H9 (cell line): ENCODE results near the gene ADAMTSL2. TPM values are rescaled to one million over a fixed set of nuclear protein-coding genes. Genes with fewer than 3 reads are reported as not detected.

Experiments
- DNase-seq: peaks from one replicate; pipeline ENCODE4 v3.0.0-alpha.2; 2017
- H2AFZ ChIP-seq: one replicate; pipeline ENCODE4 v1.6.1; 2013; ENCODE audit warnings: mild to moderate bottlenecking, low read length, control low read depth, moderate library complexity
- H2AK5ac ChIP-seq: 2 replicates; pipeline ENCODE4 v1.6.1; 2013; ENCODE audit warnings: low read length, control low read depth, mixed read lengths; ENCODE audit not compliant: insufficient read length
- H2BK120ac ChIP-seq: one replicate; pipeline ENCODE4 v1.6.1; 2013; ENCODE audit warnings: low read depth, mild to moderate bottlenecking, low read length, control low read depth, inconsistent platforms; ENCODE audit not compliant: poor library complexity, severe bottlenecking
- H2BK12ac ChIP-seq: 2 replicates; pipeline ENCODE4 v1.6.1; 2013; ENCODE audit warnings: low read length, control low read depth, mixed read lengths, low read depth; ENCODE audit not compliant: insufficient read length
- H2BK15ac ChIP-seq: 2 replicates; pipeline ENCODE4 v1.6.1; 2013; ENCODE audit warnings: low read depth, low read length, control low read depth
- H2BK20ac ChIP-seq: one replicate; pipeline ENCODE4 v1.6.1; 2013; ENCODE audit warnings: low read depth, mild to moderate bottlenecking, low read length, control low read depth, inconsistent platforms; ENCODE audit not compliant: poor library complexity, severe bottlenecking
- H2BK5ac ChIP-seq: 2 replicates; pipeline ENCODE4 v1.6.1; 2013; ENCODE audit warnings: low read length, control low read depth, mixed read lengths; ENCODE audit not compliant: insufficient read length
- H3K14ac ChIP-seq: 2 replicates; pipeline ENCODE4 v1.6.1; 2013; ENCODE audit warnings: low read length, control low read depth; ENCODE audit not compliant: insufficient read depth
- H3K18ac ChIP-seq: 2 replicates; pipeline ENCODE4 v1.6.1; 2013; ENCODE audit warnings: low read depth, mild to moderate bottlenecking, mixed read lengths, low read length, control low read depth; ENCODE audit not compliant: insufficient read length
- H3K23ac ChIP-seq: 2 replicates; pipeline ENCODE4 v1.6.1; 2013; ENCODE audit warnings: low read length, control low read depth, mixed read lengths, low read depth; ENCODE audit not compliant: insufficient read length
- H3K23me2 ChIP-seq: 2 replicates; pipeline ENCODE4 v1.6.1; 2013; ENCODE audit warnings: low read depth, mild to moderate bottlenecking, mixed read lengths, low read length, control low read depth; ENCODE audit not compliant: insufficient read length, poor library complexity, severe bottlenecking
- H3K27ac ChIP-seq: 2 replicates; pipeline ENCODE4 v1.5.1; 2013; ENCODE audit warnings: low read length, control low read depth, mixed read lengths, low read depth; ENCODE audit not compliant: insufficient read length
- H3K27me3 ChIP-seq: 2 replicates; pipeline ENCODE4 v1.6.1; 2013; ENCODE audit warnings: low read length, control low read depth, inconsistent platforms; ENCODE audit not compliant: insufficient read depth
- H3K4ac ChIP-seq: 2 replicates; pipeline ENCODE4 v1.6.1; 2013; ENCODE audit warnings: low read depth, mild to moderate bottlenecking, control low read depth, inconsistent platforms, low read length, moderate library complexity
- H3K4me1 ChIP-seq: 2 replicates; pipeline ENCODE4 v1.6.1; 2013; ENCODE audit warnings: low read length, control low read depth, inconsistent platforms; ENCODE audit not compliant: insufficient read depth
- H3K4me2 ChIP-seq: 2 replicates; pipeline ENCODE4 v1.6.1; 2013; ENCODE audit warnings: low read length, control low read depth, mixed read lengths; ENCODE audit not compliant: insufficient read length, insufficient read depth
- H3K56ac ChIP-seq: 2 replicates; pipeline ENCODE4 v1.6.1; 2013; ENCODE audit warnings: low read depth, mild to moderate bottlenecking, mixed read lengths, low read length, control low read depth; ENCODE audit not compliant: insufficient read length
- H3K79me1 ChIP-seq: 2 replicates; pipeline ENCODE4 v1.6.1; 2013; ENCODE audit warnings: low read depth, mild to moderate bottlenecking, moderate library complexity, low read length, control low read depth, inconsistent platforms; ENCODE audit not compliant: insufficient read depth, poor library complexity, severe bottlenecking
- H3K79me2 ChIP-seq: 2 replicates; pipeline ENCODE4 v1.6.1; 2013; ENCODE audit warnings: low read length, control low read depth, inconsistent platforms; ENCODE audit not compliant: insufficient read depth
- H3K9ac ChIP-seq: 2 replicates; pipeline ENCODE4 v1.6.1; 2013; ENCODE audit warnings: low read length, control low read depth, mixed read lengths; ENCODE audit not compliant: insufficient read length; ENCODE audit errors: extremely low read depth
- H3K9me3 ChIP-seq: one replicate; pipeline ENCODE4 v1.6.1; 2013; ENCODE audit warnings: low read depth, low read length, inconsistent platforms; ENCODE audit not compliant: control insufficient read depth
- H3T11ph ChIP-seq: one replicate; pipeline ENCODE4 v1.6.1; 2013; ENCODE audit warnings: mild to moderate bottlenecking, low read length, control low read depth, inconsistent platforms
- H4K20me1 ChIP-seq: one replicate; pipeline ENCODE4 v1.6.1; 2013; ENCODE audit not compliant: control insufficient read depth, insufficient read length, insufficient read depth
- H4K5ac ChIP-seq: 2 replicates; pipeline ENCODE4 v1.6.1; 2013; ENCODE audit warnings: low read depth, mild to moderate bottlenecking, mixed read lengths, low read length, control low read depth; ENCODE audit not compliant: insufficient read length
- H4K8ac ChIP-seq: replicated peaks from 2 replicates; pipeline ENCODE4 v1.6.1; 2013; ENCODE audit warnings: low read length, control low read depth, mixed read lengths, low read depth; ENCODE audit not compliant: insufficient read length
- H4K91ac ChIP-seq: 2 replicates; pipeline ENCODE4 v1.6.1; 2013; ENCODE audit warnings: low read depth, mild to moderate bottlenecking, moderate library complexity, mixed read lengths, low read length, control low read depth; ENCODE audit not compliant: insufficient read length
- H3K27ac Mint-ChIP-seq, 3 experiments: 2 replicates in 2 of 3; 3 replicates in 1 of 3; pipeline ENCODE4 v1.8.0; 2020 to 2021; ENCODE audit warnings: mixed read lengths in 3 of 3, mild to moderate bottlenecking in 1 of 3, moderate library complexity in 1 of 3
- H3K27me3 Mint-ChIP-seq: 2 replicates; pipeline ENCODE4 v1.8.0; 2021; ENCODE audit warnings: low read depth, mild to moderate bottlenecking, moderate library complexity, mixed read lengths
- H3K36me3 Mint-ChIP-seq, 3 experiments: 2 replicates in 2 of 3; 3 replicates in 1 of 3; pipeline ENCODE4 v1.8.0; 2020 to 2021; ENCODE audit warnings: low read depth in 3 of 3, mixed read lengths in 3 of 3; ENCODE audit not compliant: insufficient read depth in 1 of 3
- H3K4me1 Mint-ChIP-seq, 2 experiments: 2 replicates each; pipeline ENCODE4 v1.8.0; 2020; ENCODE audit warnings: mixed read lengths in 2 of 2
- H3K4me3 Mint-ChIP-seq, 2 experiments: 2 replicates in 1 of 2; 3 replicates in 1 of 2; pipeline ENCODE4 v1.8.0; 2020 to 2021; ENCODE audit warnings: mild to moderate bottlenecking in 2 of 2, mixed read lengths in 2 of 2, moderate library complexity in 1 of 2
- H3K9me3 Mint-ChIP-seq, 2 experiments: 2 replicates in 1 of 2; 3 replicates in 1 of 2; pipeline ENCODE4 v1.8.0; 2020; ENCODE audit warnings: mild to moderate bottlenecking in 2 of 2, mixed read lengths in 2 of 2, moderate library complexity in 1 of 2
- WGBS: extraction: QIAGEN DNeasy Blood & Tissue Kit; methylation state at CpG from one replicate; pipeline ENCODE4 v1.1.7; 2013; ENCODE audit warnings: missing lambda C conversion rate, low lambda C conversion rate, mixed read lengths; ENCODE audit not compliant: insufficient read length; ENCODE audit errors: extremely low coverage; 5-methylcytosine and 5-hydroxymethylcytosine counted together
- total RNA-seq: library from RNA; stranded (reverse); gene quantifications from 2 replicates; pipeline ENCODE4 v1.2.1, GENCODE V29; 2021
- TF ChIP-seq, protein P1 (sequence below): fragments of 200-600 bp; sonication (generic); conservative IDR thresholded peaks from 3 replicates; pipeline ENCODE4 v1.8.0; 2021; ENCODE audit warnings: antibody characterized with exemption, mild to moderate bottlenecking

ADAMTSL2 gene
- total RNA-seq, 1 experiment from 2014 or later, result 0.61 TPM

DNA sequence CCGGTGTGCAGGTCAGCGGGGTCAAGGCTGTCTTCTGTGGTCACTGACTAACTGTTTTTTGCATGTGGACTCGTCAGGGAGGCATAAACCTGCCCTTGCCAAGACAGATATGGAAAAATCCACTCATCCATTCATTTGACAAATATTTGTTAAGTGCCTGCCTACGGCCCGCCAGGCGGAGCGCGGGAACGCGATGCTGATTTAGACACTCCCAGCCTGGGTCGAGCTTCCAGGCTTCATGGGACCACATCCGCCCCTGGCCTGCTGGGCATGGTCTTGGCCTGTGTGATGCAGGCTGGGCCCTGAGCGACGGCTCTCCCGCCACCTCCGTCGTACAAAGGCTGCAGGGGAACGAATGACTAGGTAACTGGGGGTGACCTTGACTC is 27.9 kb upstream of the ADAMTSL2 start:
- no peak overlapping the region for H2BK20ac ChIP-seq
- no peaks in the 10 kb centered on the region for H3K9me3 ChIP-seq
- H3K56ac ChIP-seq, result no peak overlapping the region
- H3K4me1 Mint-ChIP-seq, result peaks cover 8 to 11% of the 10 kb centered on the region in 2 experiments
- H2AFZ ChIP-seq, result no peak overlapping the region
- no peaks in the 10 kb centered on the region for H3K79me1 ChIP-seq
- H3K4me2 ChIP-seq, result no peak overlapping the region
- no peak overlapping the region for H3K27ac Mint-ChIP-seq
- no peak overlapping the region for H3K9ac ChIP-seq
- H3K4me1 ChIP-seq, result peaks cover 2% of the 10 kb centered on the region; the same call in 1 of the 2 replicates
- H3K4me3 Mint-ChIP-seq, result no peak overlapping the region
- no peak overlapping the region for H2BK15ac ChIP-seq
- H3K36me3 Mint-ChIP-seq, result peaks cover 0 to 9% (median 2%) of the 10 kb centered on the region in 3 experiments; a peak in 4 of 7 replicates
- H3K14ac ChIP-seq, result no peak overlapping the region
- no peak overlapping the region for H2BK5ac ChIP-seq
- H4K8ac ChIP-seq, result no peak overlapping the region
- H4K5ac ChIP-seq, result no peak overlapping the region
- H3T11ph ChIP-seq, result no peak overlapping the region
- no peak overlapping the region for H3K27ac ChIP-seq
- no peaks in the 10 kb centered on the region for H3K27me3 ChIP-seq
- no peak overlapping the region for H2BK12ac ChIP-seq
- DNase-seq, result no peak
- peaks cover 9 to 11% of the 10 kb centered on the region in 2 experiments for H3K9me3 Mint-ChIP-seq
- whole genome bisulfite sequencing, result no CpG with 5 or more reads among the region's 18 CpGs
- H4K20me1 ChIP-seq, result peaks cover 3% of the 10 kb centered on the region
- no peak overlapping the region for H3K4ac ChIP-seq
- no peaks in the 10 kb centered on the region for H3K79me2 ChIP-seq
- no peak overlapping the region for H2BK120ac ChIP-seq
- no peaks in the 10 kb centered on the region for H3K23me2 ChIP-seq
- H3K18ac ChIP-seq, result no peak overlapping the region
- TF ChIP-seq, protein P1, sequence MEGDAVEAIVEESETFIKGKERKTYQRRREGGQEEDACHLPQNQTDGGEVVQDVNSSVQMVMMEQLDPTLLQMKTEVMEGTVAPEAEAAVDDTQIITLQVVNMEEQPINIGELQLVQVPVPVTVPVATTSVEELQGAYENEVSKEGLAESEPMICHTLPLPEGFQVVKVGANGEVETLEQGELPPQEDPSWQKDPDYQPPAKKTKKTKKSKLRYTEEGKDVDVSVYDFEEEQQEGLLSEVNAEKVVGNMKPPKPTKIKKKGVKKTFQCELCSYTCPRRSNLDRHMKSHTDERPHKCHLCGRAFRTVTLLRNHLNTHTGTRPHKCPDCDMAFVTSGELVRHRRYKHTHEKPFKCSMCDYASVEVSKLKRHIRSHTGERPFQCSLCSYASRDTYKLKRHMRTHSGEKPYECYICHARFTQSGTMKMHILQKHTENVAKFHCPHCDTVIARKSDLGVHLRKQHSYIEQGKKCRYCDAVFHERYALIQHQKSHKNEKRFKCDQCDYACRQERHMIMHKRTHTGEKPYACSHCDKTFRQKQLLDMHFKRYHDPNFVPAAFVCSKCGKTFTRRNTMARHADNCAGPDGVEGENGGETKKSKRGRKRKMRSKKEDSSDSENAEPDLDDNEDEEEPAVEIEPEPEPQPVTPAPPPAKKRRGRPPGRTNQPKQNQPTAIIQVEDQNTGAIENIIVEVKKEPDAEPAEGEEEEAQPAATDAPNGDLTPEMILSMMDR, result no peak
- no peak overlapping the region for H4K91ac ChIP-seq
- no peak overlapping the region for H3K23ac ChIP-seq
- no peak overlapping the region for H2AK5ac ChIP-seq
- peaks cover 27% of the 10 kb centered on the region for H3K27me3 Mint-ChIP-seq
